ENCODE measurements around the gene MGMT. TPM values are rescaled to one million over a fixed set of nuclear protein-coding genes. Genes with fewer than 3 reads are reported as not detected.

Gene MGMT
- total and polyA plus RNA-seq, 2 donors (not counting 3 experiments of a cell fraction or from before 2014, with no cell fraction given) = 15.0 to 15.2 TPM

- Histone ChIP-seq H3K4me3 (replicated peaks in 1 of 3; ENCODE audit: insufficient read depth in 1 of 3, low read depth in 1 of 3, low read length in 3 of 3) (no peak overlapping the region), H4K20me1 (replicated peaks; ENCODE audit: control insufficient read depth, extremely low read depth, insufficient read depth, low read length) (no peaks in the 10 kb centered on the region), H3K27ac (ENCODE audit: insufficient read depth, low read depth, low read length) (no peak overlapping the region), H3K9ac (replicated peaks; ENCODE audit: extremely low read depth, insufficient read depth, low read length) (no peak overlapping the region), H3K27me3 (ENCODE audit: control insufficient read depth in 2 of 2, insufficient read depth in 2 of 2, low read length in 2 of 2) (no peaks in the 10 kb centered on the region), H3K4me1 (ENCODE audit: control insufficient read depth, extremely low read depth, insufficient read depth, low read length) (no peaks in the 10 kb centered on the region), H3K36me3 (ENCODE audit: control insufficient read depth in 2 of 2, extremely low read depth in 1 of 2, insufficient read depth in 2 of 2, low read length in 2 of 2) (no peaks in the 10 kb centered on the region), H3K79me2 (ENCODE audit: control insufficient read depth, insufficient read depth, low read length) (no peaks in the 10 kb centered on the region), H3K4me2 (ENCODE audit: insufficient read depth, low read length) (no peak overlapping the region), H3K9me3 (replicated peaks; ENCODE audit: control insufficient read depth, insufficient read depth, low read length) (peaks cover 3% of the 10 kb centered on the region), H2AFZ (ENCODE audit: low read depth, low read length) (no peak overlapping the region), H3K9me1 (replicated peaks; ENCODE audit: control insufficient read depth, extremely low read depth, insufficient read depth, low read length) (no peaks in the 10 kb centered on the region)
- intact Hi-C loops (cut with micrococcal nuclease) = no loop called here
- no peak for DNase-seq (ENCODE audit: low read depth, low spot score)
- FAIRE-seq = no peak
- POLR2A ChIA-PET = no interaction called here
- TF ChIP-seq CTCF (IDR thresholded peaks at IDR 0.05; ENCODE audit: extremely low read depth in 1 of 2, insufficient read depth in 1 of 2, low read depth in 1 of 2, low read length in 2 of 2) = no peak
- TF ChIP-seq JUN (IDR thresholded peaks at IDR 0.05; ENCODE audit: borderline replicate concordance, insufficient read depth, insufficient read length, low read depth) = no peak
- TF ChIP-seq POLR2AphosphoS5 (IDR thresholded peaks at IDR 0.05; ENCODE audit: insufficient read depth, low read depth, low read length) = no peak
- no peak for TF ChIP-seq GATA2 (IDR thresholded peaks at IDR 0.05; ENCODE audit: insufficient read depth, insufficient read length, low read depth, low read length)
- TF ChIP-seq EZH2 (IDR thresholded peaks at IDR 0.05; ENCODE audit: borderline replicate concordance, low read depth, low read length, severe bottlenecking) = no peak
- TF ChIP-seq POLR2A (IDR thresholded peaks at IDR 0.05; ENCODE audit: low read depth, low read length) = no peak
- TF ChIP-seq MYC (IDR thresholded peaks at IDR 0.05; ENCODE audit: low read depth, low read length) = no peak
- no peak for TF ChIP-seq FOS (IDR thresholded peaks at IDR 0.05; ENCODE audit: borderline replicate concordance, insufficient read depth, low read length)
- TF ChIP-seq MAX (IDR thresholded peaks at IDR 0.05; ENCODE audit: insufficient read depth, insufficient read length) = no peak
- CTCF ChIA-PET = no interaction called here
- dilution Hi-C loops (cut with MboI; ENCODE audit: extremely low pct_ligation_motif_present, low sequenced_read_pairs) = no loop called here
- BruUV-seq (replicated peaks) = no TSS peak
Observed at GRCh38 chr10:129718548-129719414, 251.7 kb downstream of the MGMT start.
